HL-60 (cell line): Measurements from ENCODE around the gene KCNQ1.

Experiments used
- POLR2AphosphoS5 ChIP-seq: IDR thresholded peaks from 2 replicates; pipeline ENCODE4 v1.6.1; 2012; ENCODE audit warnings: low read depth
- TF ChIP-seq, protein P1 (sequence below): IDR thresholded peaks from one replicate; pipeline ENCODE4 v1.5.1; 2011; ENCODE audit warnings: low read length, control low read depth, inconsistent platforms; ENCODE audit not compliant: insufficient read depth

DNA sequence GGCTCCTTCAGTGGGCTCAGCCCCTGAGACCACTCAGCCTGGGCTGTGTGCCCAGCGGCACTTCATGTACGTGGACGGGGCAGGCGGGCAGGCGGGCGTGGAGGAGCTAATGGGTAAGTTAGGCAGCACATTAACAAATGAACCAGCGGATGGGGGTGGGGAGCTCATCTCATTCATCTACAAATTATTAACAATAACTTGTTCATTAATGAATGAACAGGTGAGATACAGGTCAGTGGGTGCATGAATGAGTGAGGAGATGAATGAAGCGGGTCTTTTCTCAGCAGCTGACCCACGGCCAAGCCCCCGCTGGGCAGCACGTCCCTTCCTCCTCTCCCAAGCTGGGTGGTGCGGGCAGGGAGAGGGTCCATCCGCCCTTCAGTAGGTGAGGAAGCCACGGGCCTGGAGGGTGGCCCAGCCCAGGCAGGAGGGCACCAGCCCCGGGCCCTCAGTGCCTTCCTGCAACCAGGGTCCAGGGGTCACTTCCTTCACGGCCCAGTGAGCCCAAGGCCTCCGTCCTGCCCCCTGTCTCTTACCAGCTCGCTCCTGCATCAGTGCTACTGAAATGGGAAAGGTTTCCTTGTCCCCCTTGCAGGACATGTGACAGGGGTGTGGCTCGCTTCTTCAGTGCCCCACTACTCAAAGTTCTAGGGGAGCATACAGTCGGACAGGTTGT lies 315.5 kb downstream of the KCNQ1 start:
- TF ChIP-seq, protein P1, sequence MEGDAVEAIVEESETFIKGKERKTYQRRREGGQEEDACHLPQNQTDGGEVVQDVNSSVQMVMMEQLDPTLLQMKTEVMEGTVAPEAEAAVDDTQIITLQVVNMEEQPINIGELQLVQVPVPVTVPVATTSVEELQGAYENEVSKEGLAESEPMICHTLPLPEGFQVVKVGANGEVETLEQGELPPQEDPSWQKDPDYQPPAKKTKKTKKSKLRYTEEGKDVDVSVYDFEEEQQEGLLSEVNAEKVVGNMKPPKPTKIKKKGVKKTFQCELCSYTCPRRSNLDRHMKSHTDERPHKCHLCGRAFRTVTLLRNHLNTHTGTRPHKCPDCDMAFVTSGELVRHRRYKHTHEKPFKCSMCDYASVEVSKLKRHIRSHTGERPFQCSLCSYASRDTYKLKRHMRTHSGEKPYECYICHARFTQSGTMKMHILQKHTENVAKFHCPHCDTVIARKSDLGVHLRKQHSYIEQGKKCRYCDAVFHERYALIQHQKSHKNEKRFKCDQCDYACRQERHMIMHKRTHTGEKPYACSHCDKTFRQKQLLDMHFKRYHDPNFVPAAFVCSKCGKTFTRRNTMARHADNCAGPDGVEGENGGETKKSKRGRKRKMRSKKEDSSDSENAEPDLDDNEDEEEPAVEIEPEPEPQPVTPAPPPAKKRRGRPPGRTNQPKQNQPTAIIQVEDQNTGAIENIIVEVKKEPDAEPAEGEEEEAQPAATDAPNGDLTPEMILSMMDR = no peak
- TF ChIP-seq POLR2AphosphoS5 = no peak
